SJSA1 (cell line): Measurements from ENCODE around the gene CREB5. TPM values are rescaled to one million over a fixed set of nuclear protein-coding genes. Genes with fewer than 3 reads are reported as not detected.

Source experiments
- DNase-seq, 2 experiments: peaks; one replicate each; pipeline ENCODE4 v3.0.0-alpha.2; 2015 to 2020; ENCODE audit warnings: low spot score in 2 of 2, low read depth in 1 of 2
- H3K27ac ChIP-seq: fragments of 250-450 bp; sonication (Bioruptor Pico); 2 replicates; pipeline ENCODE4 v1.5.1; 2020; ENCODE audit warnings: mild to moderate bottlenecking, moderate library complexity
- H3K27me3 ChIP-seq: fragments of 250-450 bp; sonication (Bioruptor Pico); replicated peaks from 2 replicates; pipeline ENCODE4 v1.5.1; 2020; ENCODE audit warnings: mild to moderate bottlenecking, moderate library complexity
- H3K36me3 ChIP-seq: fragments of 250-450 bp; sonication (Bioruptor Pico); 2 replicates; pipeline ENCODE4 v1.5.1; 2020; ENCODE audit warnings: mild to moderate bottlenecking
- H3K4me1 ChIP-seq: fragments of 250-450 bp; sonication (Bioruptor Pico); replicated peaks from 2 replicates; pipeline ENCODE4 v1.6.1; 2021; ENCODE audit warnings: mild to moderate bottlenecking
- H3K4me3 ChIP-seq: fragments of 250-450 bp; sonication (Bioruptor Pico); 2 replicates; pipeline ENCODE4 v1.5.1; 2020; ENCODE audit warnings: mild to moderate bottlenecking
- H3K9me3 ChIP-seq: fragments of 250-450 bp; sonication (Bioruptor Pico); replicated peaks from 2 replicates; pipeline ENCODE4 v1.5.1; 2020; ENCODE audit warnings: mild to moderate bottlenecking
- total RNA-seq: library from RNA; depleted of rRNA; stranded (reverse); fragments of >200 nt; shearing (Covaris generic); gene quantifications from 2 replicates; pipeline ENCODE4 v1.2.3, GENCODE V29; 2014; rRNA removed

Gene CREB5
- total RNA-seq, 1 experiment from 2014 or later, result 1.00 TPM

- Histone ChIP-seq H3K9me3 (no peaks in the 10 kb centered on the region), H3K4me3 (no peak overlapping the region), H3K36me3 (no peaks in the 10 kb centered on the region), H3K4me1 (no peaks in the 10 kb centered on the region), H3K27me3 (no peaks in the 10 kb centered on the region), H3K27ac (no peak overlapping the region)
- DNase-seq, result no peak
These were observed 459.9 kb downstream of the CREB5 start for GRCh38 chr7:28872226-28872625.

- H3K27ac ChIP-seq, result no peak overlapping the region
- no peaks in the 10 kb centered on the region for H3K36me3 ChIP-seq
- H3K4me1 ChIP-seq, result no peaks in the 10 kb centered on the region
- no peak overlapping the region for H3K4me3 ChIP-seq
- DNase-seq, result no peak
- H3K27me3 ChIP-seq, result 0 out of 2 replicates have a peak, but pooled peaks cover 4% of the 10 kb centered on the region
- no peaks in the 10 kb centered on the region for H3K9me3 ChIP-seq
These were observed 461.0 kb downstream of the CREB5 start for GRCh38 chr7:28873365-28873764.

- no peaks in the 10 kb centered on the region for H3K9me3 ChIP-seq
- H3K4me3 ChIP-seq, result no peak overlapping the region
- no peak overlapping the region for H3K27ac ChIP-seq
- no peaks in the 10 kb centered on the region for H3K4me1 ChIP-seq
- DNase-seq, result no peak
- H3K36me3 ChIP-seq, result no peaks in the 10 kb centered on the region
- H3K27me3 ChIP-seq, result 0 out of 2 replicates have a peak, but pooled peaks cover 4% of the 10 kb centered on the region
These were observed 461.7 kb downstream of the CREB5 start for GRCh38 chr7:28874001-28874400.

Other genes with a start within 250 kb of the CREB5 start
- 21.2 and 36.6 TPM in 2 replicates for gene JAZF1, start 231.7 kb upstream of the CREB5 start, total RNA-seq